CD8-positive, alpha-beta memory T cell (primary cell): ENCODE results near the gene POLR2E. TPM values are rescaled to one million over a fixed set of nuclear protein-coding genes. Genes with fewer than 3 reads are reported as not detected.
A peak's percentile ranks its signal among the peaks of the same experiment; 100 is the strongest.

Experiments used
- CTCF ChIA-PET: fragments of 350-600 bp; sonication (Branson Sonifier 250); formaldehyde crosslinking; loops from one replicate; lab custom pipeline; 2021; ENCODE audit warnings: antibody characterized with exemption; lab: Charles Lee
- POLR2A ChIA-PET: fragments of 350-600 bp; sonication (Branson Sonifier 250); formaldehyde crosslinking; loops from one replicate; lab custom pipeline; 2021; ENCODE audit warnings: antibody characterized with exemption; lab: Charles Lee
- DNase-seq, 5 donors: peaks; one replicate each; pipeline versions ENCODE4 v3.0.0 to v3.0.0-alpha.2; 2020 to 2022; ENCODE audit warnings: mixed read lengths in 1 of 5
- H3K27ac ChIP-seq: one replicate; pipeline ENCODE4 v1.7.0; 2013; ENCODE audit warnings: low read depth, mild to moderate bottlenecking, low read length, moderate library complexity
- H3K27me3 ChIP-seq: 2 replicates; pipeline ENCODE4 v1.7.0; 2013; ENCODE audit warnings: low read length, mild to moderate bottlenecking; ENCODE audit not compliant: insufficient read depth, poor library complexity, severe bottlenecking
- H3K36me3 ChIP-seq: 2 replicates; pipeline ENCODE4 v1.7.0; 2013; ENCODE audit warnings: mild to moderate bottlenecking, low read length, moderate library complexity; ENCODE audit not compliant: insufficient read depth
- H3K4me1 ChIP-seq: 2 replicates; pipeline ENCODE4 v1.7.0; 2013; ENCODE audit warnings: mild to moderate bottlenecking, low read length, moderate library complexity; ENCODE audit not compliant: insufficient read depth
- H3K4me3 ChIP-seq: 2 replicates; pipeline ENCODE4 v1.7.0; 2013; ENCODE audit warnings: mild to moderate bottlenecking, low read length
- H3K9me3 ChIP-seq: 2 replicates; pipeline ENCODE4 v1.7.0; 2013; ENCODE audit warnings: mild to moderate bottlenecking, low read length
- H3K27ac Mint-ChIP-seq, 8 donors: one replicate each; pipeline ENCODE4 v1.8.0; 2020 to 2021; ENCODE audit warnings: mixed read lengths in 8 of 8, mild to moderate bottlenecking in 6 of 8, inconsistent platforms in 3 of 8, moderate library complexity in 3 of 8
- H3K27me3 Mint-ChIP-seq, 2 donors: one replicate each; pipeline ENCODE4 v1.8.0; 2020 to 2021; ENCODE audit warnings: mixed read lengths in 2 of 2, mild to moderate bottlenecking in 1 of 2, moderate library complexity in 1 of 2
- H3K36me3 Mint-ChIP-seq, 3 donors: one replicate each; pipeline ENCODE4 v1.8.0; 2020 to 2021; ENCODE audit warnings: mixed read lengths in 3 of 3, inconsistent platforms in 1 of 3, mild to moderate bottlenecking in 1 of 3
- H3K4me1 Mint-ChIP-seq, 3 donors: one replicate each; pipeline ENCODE4 v1.8.0; 2020 to 2021; ENCODE audit warnings: mixed read lengths in 3 of 3, inconsistent platforms in 1 of 3, mild to moderate bottlenecking in 1 of 3
- H3K4me3 Mint-ChIP-seq, 7 donors: one replicate each; pipeline ENCODE4 v1.8.0; 2020 to 2021; ENCODE audit warnings: mixed read lengths in 7 of 7, mild to moderate bottlenecking in 6 of 7, moderate library complexity in 4 of 7, inconsistent platforms in 2 of 7
- H3K9me3 Mint-ChIP-seq, 5 donors: one replicate each; pipeline ENCODE4 v1.8.0; 2020 to 2022; ENCODE audit warnings: mixed read lengths in 5 of 5, mild to moderate bottlenecking in 3 of 5, moderate library complexity in 2 of 5, inconsistent platforms in 1 of 5
- polyA plus RNA-seq: library from polyadenylated mRNA; unstranded; fragments of 300-500 nt; fragmentation: Illumina TruSeq; gene quantifications from one replicate; pipeline ENCODE4 v1.2.3, GENCODE V29; 2021
- total RNA-seq, 2 experiments: library from RNA; stranded (reverse); gene quantifications; one replicate each; pipeline ENCODE4 v1.2.3, GENCODE V29; 2021

The POLR2E gene
- total RNA-seq (100 to 1,000 TPM; 270 to 278 TPM), polyA plus RNA-seq (249 TPM)

DNA sequence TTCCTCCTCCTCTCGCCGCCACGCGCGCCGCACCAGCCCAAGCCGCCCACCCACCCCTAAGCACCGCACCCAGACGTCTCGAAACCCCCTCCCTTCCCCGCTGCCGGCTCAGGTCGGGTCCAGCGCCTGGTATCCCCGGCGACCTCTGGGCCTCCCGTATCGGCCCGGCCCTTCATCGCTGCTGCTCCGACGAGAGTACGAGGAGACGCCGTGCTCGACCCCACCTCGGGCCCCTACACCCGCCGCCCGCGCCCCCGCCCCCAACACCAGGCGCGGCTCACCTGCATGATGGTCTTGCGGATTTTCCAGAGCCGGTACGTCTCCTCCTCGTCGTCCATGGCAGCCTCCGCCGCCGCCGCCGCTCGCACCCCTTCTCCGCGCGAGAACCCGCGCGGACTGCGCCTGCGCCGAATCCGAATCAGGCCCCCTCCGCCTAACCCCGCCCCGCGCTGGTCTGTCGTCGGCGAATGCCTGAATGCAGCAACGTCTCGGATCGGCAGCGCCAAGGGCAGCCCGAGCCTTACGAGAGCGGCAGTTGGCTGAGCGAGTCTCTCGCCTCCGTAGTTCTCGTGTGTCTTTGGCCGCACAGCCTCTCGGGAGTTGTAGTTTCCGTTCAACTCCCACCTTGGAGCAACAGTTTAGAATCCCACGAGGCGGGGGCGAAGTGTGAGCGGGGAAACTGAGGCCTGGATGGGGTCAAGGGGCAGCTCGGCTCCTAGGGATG is at the start of gene POLR2E:
Gene POLR2E (minus strand): TSS at position 398 of the 724 bp plus-strand sequence. CDS start 60 bp downstream, at position 338.
- Histone ChIP-seq H3K36me3 (peaks cover 14% of the 10 kb centered on the region), H3K4me1 (peaks cover 39% of the 10 kb centered on the region), H3K27me3 (no peaks in the 10 kb centered on the region), H3K9me3 (no peaks in the 10 kb centered on the region), H3K4me3 (peak within 1 kb of the TSS; percentile 84), H3K27ac (peak within 1 kb of the TSS; percentile 59)
- no peaks in the 10 kb centered on the region for H3K9me3 Mint-ChIP-seq
- CTCF ChIA-PET, result interaction anchor here (0.8 to 1.7 kb wide), 6 partner anchors 9 to 75 kb away, joined by 3 to 5 read pairs (median 3); no protein-coding TSS in a partner anchor
- POLR2A ChIA-PET, result interaction anchor here (0.7 to 3.4 kb wide), 11 partner anchors 8 to 64 kb away, joined by 3 to 12 read pairs (median 5); partner anchors contain the start of genes ABCA7, ARHGAP45 and GPX4
- peak within 1 kb of the TSS; percentile 74 to 98 (median 90) for H3K27ac Mint-ChIP-seq
- peak; percentile 98 to 99 (median 98) for DNase-seq
- H3K4me3 Mint-ChIP-seq, result peak within 1 kb of the TSS; percentile 85 to 98 (median 89)
- H3K36me3 Mint-ChIP-seq, result peaks cover 0 to 34% (median 0%) of the 10 kb centered on the region in 3 donors
- H3K27me3 Mint-ChIP-seq, result peaks cover 0 to 2% of the 10 kb centered on the region in 2 donors
- peaks cover 34 to 56% (median 38%) of the 10 kb centered on the region in 3 donors for H3K4me1 Mint-ChIP-seq

DNA sequence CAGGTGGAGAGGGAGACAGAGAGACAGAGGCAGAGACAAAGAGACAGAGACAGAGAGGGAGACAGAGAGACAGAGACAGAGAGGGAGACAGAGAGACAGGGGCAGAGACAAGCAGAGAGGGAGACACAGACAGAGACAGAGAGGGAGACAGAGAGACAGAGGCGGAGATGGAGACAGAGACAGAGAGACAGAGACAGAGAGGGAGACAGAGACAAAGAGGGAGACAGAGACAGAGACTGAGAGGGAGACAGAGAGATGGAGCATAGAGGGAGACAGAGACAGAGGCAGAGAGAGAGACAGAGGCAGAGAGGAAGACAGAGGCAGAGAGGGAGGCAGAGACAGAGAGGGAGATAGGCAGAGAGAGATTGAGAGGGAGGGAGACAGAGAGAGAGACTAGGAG is 49.6 kb upstream of the POLR2E start:
- H3K9me3 Mint-ChIP-seq, result no peaks in the 10 kb centered on the region
- peak overlapping the region in 2 of 7 donors; percentile 50 to 72 for H3K4me3 Mint-ChIP-seq
- H3K27ac Mint-ChIP-seq, result peak overlapping the region in 5 of 8 donors; percentile 25 to 87 (median 66)
- ChIA-PET POLR2A (no interaction called here), CTCF (no interaction called here)
- no peaks in the 10 kb centered on the region for H3K9me3 ChIP-seq
- peaks cover 5 to 42% (median 10%) of the 10 kb centered on the region in 3 donors for H3K36me3 Mint-ChIP-seq
- H3K27me3 Mint-ChIP-seq, result peaks cover 0 to 1% of the 10 kb centered on the region in 2 donors
- no peak overlapping the region for H3K4me3 ChIP-seq
- H3K27ac ChIP-seq, result no peak overlapping the region
- DNase-seq, result no peak
- H3K36me3 ChIP-seq, result no peaks in the 10 kb centered on the region
- H3K4me1 Mint-ChIP-seq, result peaks cover 0 to 5% (median 4%) of the 10 kb centered on the region in 3 donors
- no peaks in the 10 kb centered on the region for H3K4me1 ChIP-seq
- H3K27me3 ChIP-seq, result no peaks in the 10 kb centered on the region

DNA sequence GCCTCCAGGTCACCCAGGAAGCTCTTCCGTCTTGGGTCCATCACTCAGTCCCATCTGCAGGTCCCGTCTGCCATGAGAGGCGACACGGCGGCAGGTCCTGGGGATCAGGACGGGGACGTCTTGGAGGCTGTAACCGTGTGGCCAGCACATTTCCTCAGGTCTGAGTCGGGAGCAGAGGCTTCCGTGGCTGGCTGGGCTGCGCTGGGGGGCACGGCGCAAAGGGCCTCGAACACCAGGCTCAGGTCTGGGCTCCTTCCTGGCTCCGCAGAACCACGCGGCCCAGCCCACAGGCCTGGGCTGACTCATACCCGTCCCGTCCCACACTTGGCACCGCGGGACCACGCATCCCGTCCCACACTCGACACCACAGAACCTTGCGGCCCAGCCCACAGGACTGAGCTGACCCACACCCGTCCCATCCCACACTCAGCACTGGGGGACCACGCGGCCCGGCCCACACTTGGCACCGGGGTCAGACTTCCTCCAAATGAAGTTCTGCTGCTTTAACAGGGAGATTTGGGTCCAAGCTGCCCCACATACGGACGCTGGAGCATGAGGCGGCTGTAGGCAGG is 48.7 kb upstream of the POLR2E start:
- Mint-ChIP-seq H3K36me3 (peaks cover 5 to 42% (median 11%) of the 10 kb centered on the region in 3 donors), H3K9me3 (no peaks in the 10 kb centered on the region), H3K27ac (peak overlapping the region in 1 of 8 donors; percentile 87), H3K27me3 (peaks cover 0 to 1% of the 10 kb centered on the region in 2 donors), H3K4me1 (peaks cover 0 to 5% (median 4%) of the 10 kb centered on the region in 3 donors), H3K4me3 (no peak overlapping the region)
- POLR2A ChIA-PET, result interaction anchor here (0.6 kb wide), 1 partner anchor 185 kb away, joined by 4 read pairs; no protein-coding TSS in a partner anchor
- Histone ChIP-seq H3K9me3 (no peaks in the 10 kb centered on the region), H3K4me1 (no peaks in the 10 kb centered on the region), H3K4me3 (no peak overlapping the region), H3K27ac (no peak overlapping the region), H3K27me3 (no peaks in the 10 kb centered on the region), H3K36me3 (no peaks in the 10 kb centered on the region)
- CTCF ChIA-PET, result no interaction called here
- no peak for DNase-seq

DNA sequence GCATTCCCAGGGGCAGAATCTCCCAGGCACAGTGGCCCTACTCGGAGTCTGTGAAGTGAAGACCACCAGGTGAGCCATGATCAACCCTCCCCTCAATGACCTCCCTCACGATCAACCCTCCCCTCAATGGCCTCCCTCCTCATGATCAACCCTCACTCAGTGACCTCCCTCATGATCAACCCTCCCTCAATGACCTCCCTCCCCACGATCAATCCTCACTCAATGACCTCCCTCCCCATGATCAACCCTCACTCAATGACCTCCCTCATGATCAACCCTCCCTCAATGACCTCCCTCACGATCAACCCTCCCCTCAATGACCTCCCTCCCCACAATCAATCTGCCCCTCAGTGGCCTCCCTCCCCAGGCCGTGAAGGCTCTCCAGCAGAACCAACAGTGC is 46.8 kb upstream of the POLR2E start:
- H3K27me3 ChIP-seq, result no peaks in the 10 kb centered on the region
- CTCF ChIA-PET, result no interaction called here
- no peaks in the 10 kb centered on the region for H3K36me3 ChIP-seq
- no peak overlapping the region for H3K4me3 ChIP-seq
- peak overlapping the region in 4 of 8 donors; percentile 1 to 43 (median 15) for H3K27ac Mint-ChIP-seq
- no peak for DNase-seq
- H3K4me1 ChIP-seq, result no peaks in the 10 kb centered on the region
- H3K27me3 Mint-ChIP-seq, result peaks cover 0 to 1% of the 10 kb centered on the region in 2 donors
- no peak overlapping the region for H3K27ac ChIP-seq
- peaks cover 5 to 45% (median 11%) of the 10 kb centered on the region in 3 donors for H3K36me3 Mint-ChIP-seq
- POLR2A ChIA-PET, result interaction anchor here (0.7 kb wide), 1 partner anchor 79 kb away, joined by 3 read pairs; no protein-coding TSS in a partner anchor
- H3K9me3 Mint-ChIP-seq, result no peaks in the 10 kb centered on the region
- no peak overlapping the region for H3K4me3 Mint-ChIP-seq
- H3K9me3 ChIP-seq, result no peaks in the 10 kb centered on the region
- peaks cover 0 to 5% (median 4%) of the 10 kb centered on the region in 3 donors for H3K4me1 Mint-ChIP-seq

DNA sequence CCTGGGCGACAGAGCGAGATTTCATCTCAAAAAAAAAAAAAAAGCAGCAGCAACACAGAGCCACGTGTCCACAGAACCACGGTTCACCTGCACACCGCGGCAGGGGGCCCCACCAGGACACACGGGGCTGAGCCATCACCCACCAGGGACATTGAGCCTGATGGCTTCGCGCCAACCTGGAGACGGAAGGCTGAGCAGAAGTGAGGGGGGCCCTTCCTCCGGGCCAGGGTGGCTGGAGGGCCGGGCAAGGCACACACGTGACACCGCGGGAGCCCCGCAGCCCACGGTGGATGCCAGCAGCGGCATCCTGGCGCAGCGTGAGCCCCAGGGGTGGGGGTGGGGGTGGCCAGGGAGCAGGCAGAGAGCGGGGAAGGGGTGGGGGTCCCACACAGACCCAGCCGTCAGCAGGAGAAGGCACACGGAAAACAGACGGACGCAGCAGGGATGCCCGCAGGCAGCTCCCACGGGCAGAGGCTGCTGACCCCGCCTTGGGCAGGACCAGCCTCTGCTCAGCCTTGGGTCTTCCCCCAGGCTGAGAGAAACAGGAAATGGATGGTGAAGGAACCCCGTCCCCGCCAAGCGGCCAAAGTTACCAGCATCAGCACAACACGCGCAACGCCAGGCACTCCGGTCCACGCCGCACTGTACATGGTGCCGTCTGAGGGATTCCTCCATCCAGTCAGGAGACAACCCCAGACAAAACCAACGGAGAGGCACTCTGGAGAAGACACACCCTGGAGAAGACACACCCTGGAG is 45.3 kb upstream of the POLR2E start:
- Histone ChIP-seq H3K4me3 (no peak overlapping the region), H3K27ac (no peak overlapping the region), H3K27me3 (no peaks in the 10 kb centered on the region), H3K9me3 (no peaks in the 10 kb centered on the region), H3K36me3 (no peaks in the 10 kb centered on the region), H3K4me1 (no peaks in the 10 kb centered on the region)
- Mint-ChIP-seq H3K36me3 (peaks cover 5 to 40% (median 11%) of the 10 kb centered on the region in 3 donors), H3K4me1 (peaks cover 8% of the 10 kb centered on the region in 3 donors), H3K9me3 (no peaks in the 10 kb centered on the region), H3K27ac (peak overlapping the region in 2 of 8 donors; percentile 11 to 54), H3K4me3 (no peak overlapping the region), H3K27me3 (peaks cover 0 to 1% of the 10 kb centered on the region in 2 donors)
- no peak for DNase-seq
- ChIA-PET CTCF (no interaction called here), POLR2A (no interaction called here)

DNA sequence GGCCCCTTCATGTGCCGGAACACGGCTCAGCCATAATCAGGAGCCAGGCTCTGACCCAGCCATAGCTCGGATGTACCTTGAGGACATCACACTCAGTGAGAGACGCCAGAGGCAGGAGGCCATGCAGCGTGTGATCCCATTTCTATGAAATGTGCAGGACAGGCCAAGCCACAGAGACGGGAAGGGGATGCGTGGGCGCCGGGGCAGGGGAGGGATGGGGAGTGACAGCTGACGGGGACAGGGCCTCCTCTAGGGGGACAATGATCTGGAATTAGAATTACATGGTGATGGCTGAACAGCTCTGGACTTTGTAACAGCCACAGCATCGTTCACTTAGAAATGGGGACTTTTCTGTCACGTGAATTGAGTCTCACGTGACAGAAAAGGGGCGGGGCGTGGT is 44.0 kb upstream of the POLR2E start:
- H3K4me3 ChIP-seq, result no peak overlapping the region
- Mint-ChIP-seq H3K9me3 (no peaks in the 10 kb centered on the region), H3K27me3 (peaks cover 0 to 1% of the 10 kb centered on the region in 2 donors), H3K27ac (peak overlapping the region in 3 of 8 donors; percentile 36 to 51 (median 51)), H3K4me1 (peaks cover 5 to 9% (median 8%) of the 10 kb centered on the region in 3 donors), H3K36me3 (peaks cover 5 to 35% (median 8%) of the 10 kb centered on the region in 3 donors), H3K4me3 (peak overlapping the region in 1 of 7 donors; percentile 64)
- peaks cover 2% of the 10 kb centered on the region for H3K4me1 ChIP-seq
- ChIA-PET CTCF (interaction anchor here (0.8 kb wide), 1 partner anchor 26 kb away, joined by 3 read pairs; no protein-coding TSS in a partner anchor), POLR2A (no interaction called here)
- no peaks in the 10 kb centered on the region for H3K27me3 ChIP-seq
- no peak for DNase-seq
- no peaks in the 10 kb centered on the region for H3K36me3 ChIP-seq
- H3K9me3 ChIP-seq, result no peaks in the 10 kb centered on the region
- H3K27ac ChIP-seq, result no peak overlapping the region

DNA sequence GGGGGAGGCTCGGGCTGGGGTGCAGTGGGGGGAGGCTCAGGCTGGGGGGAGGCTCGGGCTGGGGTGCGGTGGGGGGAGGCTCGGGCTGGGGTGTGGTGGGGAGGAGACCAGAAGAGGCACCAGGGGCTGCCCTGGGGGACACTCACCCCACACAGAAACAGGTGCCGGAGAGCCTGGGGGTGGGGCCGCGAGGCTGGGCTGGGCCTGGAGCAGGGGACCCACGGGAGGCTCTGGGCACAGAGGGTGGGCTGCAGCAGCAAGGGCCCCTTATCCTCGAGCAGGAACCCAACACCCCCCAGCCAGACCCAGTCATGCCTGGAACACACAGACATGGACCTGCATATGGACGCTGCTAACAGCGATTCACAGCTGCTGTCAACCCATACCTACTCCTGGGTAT is 42.9 kb upstream of the POLR2E start:
- Histone ChIP-seq H3K4me1 (peaks cover 10% of the 10 kb centered on the region), H3K36me3 (no peaks in the 10 kb centered on the region), H3K9me3 (no peaks in the 10 kb centered on the region), H3K27ac (no peak overlapping the region), H3K27me3 (no peaks in the 10 kb centered on the region), H3K4me3 (no peak overlapping the region)
- ChIA-PET POLR2A (no interaction called here), CTCF (no interaction called here)
- Mint-ChIP-seq H3K36me3 (peaks cover 5 to 27% (median 6%) of the 10 kb centered on the region in 3 donors), H3K27ac (no peak overlapping the region), H3K9me3 (no peaks in the 10 kb centered on the region), H3K4me3 (no peak overlapping the region), H3K27me3 (peaks cover 0 to 2% of the 10 kb centered on the region in 2 donors), H3K4me1 (peaks cover 11 to 15% (median 14%) of the 10 kb centered on the region in 3 donors)
- no peak for DNase-seq
